Activated T-cell treated with anti-CD3 and anti-CD28 coated beads, Interleukin-2, amount 50 U/mL, for 4 hours (primary cell): ENCODE measurements around the gene EPS8L3. TPM values are rescaled to one million over a fixed set of nuclear protein-coding genes. Genes with fewer than 3 reads are reported as not detected.

Experiments used
- ATAC-seq, 2 donors: fragments of 200-7000 bp; cut with Tn5 transposase; one replicate each; pipeline ENCODE4 v1.10.0; 2021
- DNase-seq: peaks from one replicate; pipeline ENCODE4 v3.0.0-alpha.2; 2020
- H3K27me3 Mint-ChIP-seq: one replicate; pipeline ENCODE4 v1.8.0; 2021; ENCODE audit warnings: low read depth, mixed read lengths
- H3K36me3 Mint-ChIP-seq: one replicate; pipeline ENCODE4 v1.8.0; 2022; ENCODE audit warnings: mixed read lengths; ENCODE audit not compliant: insufficient read depth
- H3K4me1 Mint-ChIP-seq: one replicate; pipeline ENCODE4 v1.8.0; 2021; ENCODE audit warnings: low read depth, mixed read lengths
- H3K4me3 Mint-ChIP-seq: one replicate; pipeline ENCODE4 v1.8.0; 2021; ENCODE audit warnings: mild to moderate bottlenecking, moderate library complexity, mixed read lengths
- H3K9me3 Mint-ChIP-seq: one replicate; pipeline ENCODE4 v1.8.0; 2021; ENCODE audit warnings: mixed read lengths
- total RNA-seq, 3 donors: library from RNA; stranded (reverse); gene quantifications; one replicate each; pipeline ENCODE4 v1.2.1, GENCODE V29; 2021

Gene EPS8L3
- total RNA-seq, 3 donors from 2014 or later, result not detected

GRCh38 chr1:109777436-109777835, 13.7 kb upstream of the EPS8L3 start:
- H3K9me3 Mint-ChIP-seq, result no peaks in the 10 kb centered on the region
- H3K4me3 Mint-ChIP-seq, result no peak overlapping the region
- DNase-seq, result no peak
- H3K4me1 Mint-ChIP-seq, result peaks cover 7% of the 10 kb centered on the region
- no peaks in the 10 kb centered on the region for H3K36me3 Mint-ChIP-seq
- no peak for ATAC-seq
- peaks cover 2% of the 10 kb centered on the region for H3K27me3 Mint-ChIP-seq

DNA sequence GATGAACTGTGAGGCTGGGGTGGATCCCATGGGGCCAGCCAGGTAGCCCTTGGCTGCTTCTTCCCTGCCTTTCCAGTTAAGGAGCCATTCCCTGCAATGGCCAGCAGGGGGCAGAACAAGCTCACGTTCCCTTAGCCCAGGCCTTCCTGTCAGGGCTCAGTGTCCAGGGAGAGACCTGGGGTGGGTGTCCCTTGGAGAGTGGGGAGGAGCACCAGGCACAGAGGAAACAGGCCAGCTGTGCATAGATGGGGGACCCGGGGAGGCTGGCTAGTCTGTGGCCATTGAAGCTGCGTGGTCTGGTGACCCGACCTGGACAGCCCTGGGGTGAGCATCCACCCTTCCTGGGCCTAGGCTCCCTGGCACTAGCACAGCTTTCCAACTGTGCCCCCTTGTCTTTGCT, 13.2 kb upstream of the EPS8L3 start:
- peak; percentile 83 to 84 for ATAC-seq

GRCh38 chr1:109776206-109776835, 12.6 kb upstream of the EPS8L3 start:
- ATAC-seq (no peak), DNase-seq (no peak)
- H3K9me3 Mint-ChIP-seq, result no peaks in the 10 kb centered on the region
- peaks cover 7% of the 10 kb centered on the region for H3K4me1 Mint-ChIP-seq
- H3K4me3 Mint-ChIP-seq, result no peak overlapping the region
- H3K27me3 Mint-ChIP-seq, result peaks cover 2% of the 10 kb centered on the region
- H3K36me3 Mint-ChIP-seq, result no peaks in the 10 kb centered on the region

More for the DNA sequence above, 13.2 kb upstream of the EPS8L3 start:
- no peak overlapping the region for H3K4me3 Mint-ChIP-seq
- peaks cover 7% of the 10 kb centered on the region for H3K4me1 Mint-ChIP-seq
- H3K27me3 Mint-ChIP-seq, result peaks cover 2% of the 10 kb centered on the region
- no peaks in the 10 kb centered on the region for H3K36me3 Mint-ChIP-seq
- H3K9me3 Mint-ChIP-seq, result no peaks in the 10 kb centered on the region
- peak; percentile 73 for DNase-seq

DNA sequence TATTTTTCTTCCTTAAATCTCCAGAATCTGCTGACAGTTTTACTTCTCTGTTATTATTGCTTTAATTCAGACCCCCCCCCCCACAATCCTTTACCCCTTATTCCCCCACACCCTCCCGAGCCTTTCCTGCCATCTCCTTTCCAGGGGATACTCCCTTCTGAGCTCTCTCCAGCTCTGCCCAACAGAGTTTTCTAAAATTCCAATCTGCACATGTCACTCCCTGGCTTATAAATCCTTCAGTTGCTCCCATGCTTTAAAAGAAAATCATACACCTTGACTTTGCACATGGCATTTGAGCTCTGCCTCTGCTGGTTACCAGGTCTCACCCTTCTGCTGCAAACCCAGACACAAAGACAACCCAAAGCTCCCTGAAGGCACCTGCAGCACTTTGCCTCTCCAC, 11.7 kb upstream of the EPS8L3 start:
- Mint-ChIP-seq H3K4me3 (no peak overlapping the region), H3K27me3 (peaks cover 2% of the 10 kb centered on the region), H3K4me1 (peaks cover 7% of the 10 kb centered on the region), H3K9me3 (no peaks in the 10 kb centered on the region), H3K36me3 (no peaks in the 10 kb centered on the region)
- ATAC-seq (no peak), DNase-seq (no peak)

- H3K9me3 Mint-ChIP-seq, result no peaks in the 10 kb centered on the region
- no peak for ATAC-seq
- peaks cover 7% of the 10 kb centered on the region for H3K4me1 Mint-ChIP-seq
These were observed 10.3 kb upstream of the EPS8L3 start for GRCh38 chr1:109773900-109774485.

DNA sequence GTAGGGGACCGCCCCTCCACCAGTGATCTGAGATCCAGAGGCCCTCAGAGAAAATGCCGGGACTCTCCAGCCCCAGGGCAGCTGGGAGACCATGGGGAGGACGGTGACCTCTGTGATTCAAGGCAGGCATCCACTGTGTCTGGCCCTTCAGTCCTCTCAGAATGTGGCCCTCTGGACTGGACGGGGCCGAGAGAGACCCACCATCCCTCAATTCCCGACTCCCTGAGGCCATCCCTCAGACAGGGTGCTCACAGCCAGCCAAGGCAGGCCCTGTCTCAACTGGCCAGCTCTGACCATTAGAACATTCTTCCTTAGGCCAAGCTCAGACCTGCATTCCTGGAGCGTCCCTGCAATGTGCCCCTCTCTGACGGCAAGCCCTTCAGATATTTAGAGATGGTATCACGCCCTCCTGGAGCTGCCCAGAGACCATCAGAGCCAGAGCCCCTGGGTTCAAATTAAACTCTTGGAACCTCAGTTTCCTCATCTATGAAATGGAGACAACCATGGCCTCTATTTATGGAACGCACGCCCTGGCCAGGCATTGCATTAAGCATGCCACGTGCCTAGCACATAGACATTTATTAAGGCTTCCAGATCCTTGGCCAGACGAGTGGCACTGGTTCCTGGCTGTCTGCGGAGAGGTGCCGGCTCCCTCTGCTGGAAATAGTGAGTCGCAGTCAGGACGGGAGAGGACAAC, 9.6 kb upstream of the EPS8L3 start:
- DNase-seq (peak; percentile 53), ATAC-seq (peak; percentile 89)
- Mint-ChIP-seq H3K9me3 (no peaks in the 10 kb centered on the region), H3K27me3 (peaks cover 2% of the 10 kb centered on the region), H3K4me3 (no peak overlapping the region), H3K4me1 (peaks cover 7% of the 10 kb centered on the region), H3K36me3 (no peaks in the 10 kb centered on the region)

More at GRCh38 chr1:109773900-109774485, 10.3 kb upstream of the EPS8L3 start:
- no peak overlapping the region for H3K4me3 Mint-ChIP-seq
- no peak for DNase-seq
- no peaks in the 10 kb centered on the region for H3K36me3 Mint-ChIP-seq
- peaks cover 2% of the 10 kb centered on the region for H3K27me3 Mint-ChIP-seq

DNA sequence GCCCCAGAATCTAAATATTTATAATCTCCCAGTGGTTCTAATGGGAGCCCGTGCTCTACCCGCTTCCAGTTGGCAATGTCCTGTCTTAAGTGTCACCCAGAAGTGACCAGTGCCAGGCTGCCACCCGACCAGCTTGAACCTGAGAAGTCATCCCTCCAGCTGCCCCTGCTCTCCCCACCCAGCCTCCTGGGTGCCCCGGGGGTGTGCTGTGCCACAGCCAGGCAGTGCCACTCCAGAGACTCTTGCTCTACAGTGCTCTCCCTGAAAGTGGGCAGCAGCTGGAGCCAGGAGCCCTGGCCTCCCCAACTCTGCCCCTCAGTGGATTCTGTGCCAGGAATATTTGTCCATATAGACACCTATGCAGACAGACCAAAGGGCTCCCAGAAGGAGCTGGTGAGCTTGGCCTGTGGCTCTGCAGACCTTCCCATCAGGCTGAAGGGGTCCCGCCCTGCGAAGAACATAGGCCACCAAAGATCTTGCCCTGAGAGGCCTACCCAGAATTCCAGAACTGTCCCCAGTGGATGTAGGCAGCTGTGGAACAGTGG, 9.0 kb upstream of the EPS8L3 start:
- Mint-ChIP-seq H3K9me3 (no peaks in the 10 kb centered on the region), H3K36me3 (no peaks in the 10 kb centered on the region), H3K27me3 (peaks cover 2% of the 10 kb centered on the region), H3K4me3 (no peak overlapping the region), H3K4me1 (peaks cover 7% of the 10 kb centered on the region)
- ATAC-seq (no peak), DNase-seq (no peak)

GRCh38 chr1:109771712-109772657, 8.3 kb upstream of the EPS8L3 start:
- peaks cover 2% of the 10 kb centered on the region for H3K27me3 Mint-ChIP-seq
- DNase-seq (no peak), ATAC-seq (no peak)
- H3K36me3 Mint-ChIP-seq, result no peaks in the 10 kb centered on the region
- H3K4me1 Mint-ChIP-seq, result peaks cover 5% of the 10 kb centered on the region
- H3K9me3 Mint-ChIP-seq, result no peaks in the 10 kb centered on the region
- H3K4me3 Mint-ChIP-seq, result no peak overlapping the region

DNA sequence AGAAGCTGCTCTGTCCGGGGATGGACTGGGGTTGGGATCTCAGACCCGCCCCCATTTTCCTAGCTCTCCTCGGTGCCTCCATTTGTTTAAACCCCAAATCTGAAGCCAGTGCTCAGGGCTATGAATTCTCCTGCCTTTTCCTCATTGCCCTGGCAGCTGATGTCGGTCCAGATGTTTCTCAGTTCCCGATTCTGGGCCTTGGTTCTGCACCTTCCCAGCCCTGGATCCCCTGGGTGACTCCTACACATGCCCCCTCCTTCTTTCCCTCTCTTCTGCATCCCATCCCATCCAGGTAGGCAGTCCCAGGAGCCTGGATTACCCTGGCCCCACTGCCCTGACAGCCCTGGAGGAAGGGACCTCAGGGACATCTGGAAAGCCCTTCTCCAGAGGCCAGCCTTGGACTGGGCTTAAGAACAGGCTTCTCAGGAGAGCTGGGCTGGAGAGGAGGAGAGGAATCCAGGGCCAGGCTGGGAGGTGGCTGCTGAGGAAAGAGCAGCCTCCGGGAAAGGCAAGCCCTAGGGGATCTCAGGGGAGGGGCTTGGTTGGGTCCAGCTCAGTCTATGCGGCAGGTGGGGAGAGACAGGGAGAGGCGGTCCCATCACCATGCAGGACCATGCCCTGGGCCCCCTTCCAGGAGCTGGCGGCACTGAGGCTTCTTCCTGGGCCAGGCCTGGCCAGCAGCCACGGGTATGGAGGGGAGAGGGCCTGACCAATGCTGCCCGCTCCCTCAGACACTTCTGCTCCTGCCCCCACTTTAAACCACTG, 6.8 kb upstream of the EPS8L3 start:
- Mint-ChIP-seq H3K36me3 (no peaks in the 10 kb centered on the region), H3K4me3 (no peak overlapping the region), H3K27me3 (peaks cover 2% of the 10 kb centered on the region), H3K9me3 (no peaks in the 10 kb centered on the region), H3K4me1 (peaks cover 5% of the 10 kb centered on the region)
- ATAC-seq (no peak), DNase-seq (no peak)

- Mint-ChIP-seq H3K27me3 (no peaks in the 10 kb centered on the region), H3K4me1 (peaks cover 5% of the 10 kb centered on the region), H3K4me3 (no peak overlapping the region), H3K36me3 (no peaks in the 10 kb centered on the region), H3K9me3 (no peaks in the 10 kb centered on the region)
- no peak for ATAC-seq
- no peak for DNase-seq
These were observed 5.8 kb upstream of the EPS8L3 start for GRCh38 chr1:109769330-109770078.

GRCh38 chr1:109768820-109769219, 5.1 kb upstream of the EPS8L3 start:
- Mint-ChIP-seq H3K27me3 (no peaks in the 10 kb centered on the region), H3K36me3 (no peaks in the 10 kb centered on the region), H3K9me3 (no peaks in the 10 kb centered on the region), H3K4me1 (peaks cover 4% of the 10 kb centered on the region), H3K4me3 (no peak overlapping the region)
- ATAC-seq, result no peak
- DNase-seq, result no peak

DNA sequence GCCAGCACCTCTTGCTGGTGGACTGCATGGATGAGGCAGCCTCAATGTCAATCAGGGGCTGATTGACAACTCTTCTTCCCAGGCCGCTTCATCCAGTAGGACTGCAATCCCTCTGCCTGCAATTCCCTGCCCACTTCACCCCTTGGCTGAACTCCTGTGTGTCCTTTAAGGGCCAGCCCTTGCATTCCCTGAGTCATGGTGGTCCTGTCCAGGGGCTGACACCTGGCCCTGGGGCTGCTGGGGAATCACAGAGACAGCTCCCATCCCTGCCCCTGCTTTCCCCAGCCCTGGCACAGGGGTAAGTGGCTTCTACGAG, 4.6 kb upstream of the EPS8L3 start:
- Mint-ChIP-seq H3K9me3 (no peaks in the 10 kb centered on the region), H3K36me3 (no peaks in the 10 kb centered on the region), H3K4me3 (no peak overlapping the region), H3K4me1 (no peaks in the 10 kb centered on the region), H3K27me3 (no peaks in the 10 kb centered on the region)
- DNase-seq (no peak), ATAC-seq (no peak)
